ENCODE measurements around the gene ASIC1. TPM values are rescaled to one million over a fixed set of nuclear protein-coding genes. Genes with fewer than 3 reads are reported as not detected.

Gene ASIC1
- total RNA-seq, 1 donor from 2014 or later: 15.5 TPM

DNA sequence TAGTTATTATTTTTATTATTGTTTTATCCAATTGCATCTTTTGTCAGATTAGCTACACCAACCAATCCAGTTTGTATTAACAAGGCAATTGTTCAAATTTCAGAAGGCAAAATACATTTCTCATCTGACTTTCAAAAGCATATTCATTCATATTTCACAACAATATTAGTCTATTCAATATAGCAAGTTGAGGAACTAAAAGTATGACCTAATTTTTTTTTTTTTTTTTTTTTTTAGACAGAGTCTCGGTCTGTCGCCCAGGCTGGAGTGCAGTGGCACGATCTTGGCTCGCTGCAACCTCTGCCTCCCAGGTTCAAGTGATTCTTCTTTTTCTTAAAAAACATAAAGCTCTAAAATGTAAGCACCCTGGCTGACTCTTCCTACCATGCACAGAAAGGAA, 71.9 kb downstream of the ASIC1 start:
- DNase-seq (ENCODE audit: low spot score in 2 of 2) (no peak), FAIRE-seq (no peak)

- DNase-seq (ENCODE audit: low spot score in 2 of 2) (no peak), FAIRE-seq (no peak)
Observed at GRCh38 chr12:50132505-50133135, 75.2 kb downstream of the ASIC1 start.

Other genes starting within 250 kb of the ASIC1 start
- 7.3 TPM for gene NCKAP5L, start 229.2 kb upstream of the ASIC1 start, total RNA-seq
- 6.9 TPM for gene BCDIN3D, start 214.5 kb upstream of the ASIC1 start, total RNA-seq
- 17.9 TPM for gene FAIM2, start 153.7 kb upstream of the ASIC1 start, total RNA-seq
- gene AQP2, start 106.9 kb upstream of the ASIC1 start, total RNA-seq: not detected
- gene AQP5, start 95.7 kb upstream of the ASIC1 start, total RNA-seq: 1.2 TPM
- gene AQP6, start 84.6 kb upstream of the ASIC1 start, total RNA-seq: not detected
- 26.5 TPM for gene RACGAP1, start 32.1 kb upstream of the ASIC1 start, total RNA-seq
- 35.1 TPM for gene SMARCD1, start 27.7 kb downstream of the ASIC1 start, total RNA-seq
- 9.4 TPM for gene GPD1, start 46.4 kb downstream of the ASIC1 start, total RNA-seq
- gene COX14, start 54.6 kb downstream of the ASIC1 start, total RNA-seq: 11.0 TPM
- 104 TPM for gene CERS5, start 109.8 kb downstream of the ASIC1 start, total RNA-seq
- 12.6 TPM for gene LIMA1, start 225.9 kb downstream of the ASIC1 start, total RNA-seq